HepG2 (cell line): ENCODE measurements around the gene TRPV6. TPM values are rescaled to one million over a fixed set of nuclear protein-coding genes. Genes with fewer than 3 reads are reported as not detected.

ENCODE experiments used
- ATAC-seq: fragments of 200-7000 bp; cut with Tn5 transposase; 3 replicates; pipeline ENCODE4 v1.9.1; 2020; ENCODE audit warnings: mild to moderate bottlenecking, moderate library complexity
- BruUV-seq: library from RNA; stranded (reverse); fragments of 400-500 nt; replicated peaks from 2 replicates; lab custom pipeline; 2021; lab: Mats Ljungman, UMichigan
- CTCF ChIA-PET: fragments of 300-600 bp; formaldehyde crosslinking; extraction: SDS; loops from one replicate; lab custom pipeline; 2021; ENCODE audit warnings: low total read pairs, inconsistent platforms, low intra/inter-chr PET ratio; lab: Yijun Ruan, JAX
- POLR2A ChIA-PET: fragments of 350-600 bp; sonication (Branson Sonifier 250); formaldehyde crosslinking; loops from one replicate; lab custom pipeline; 2020; ENCODE audit warnings: antibody characterized with exemption, inconsistent platforms; lab: Yijun Ruan, JAX
- DNase-seq: peaks from one replicate; pipeline ENCODE4 v3.0.0-alpha.2; 2015; ENCODE audit warnings: low spot score
- FAIRE-seq: peaks from 3 replicates; lab custom pipeline; 2011; peaks lifted over from hg19 to GRCh38; lab: Jason Lieb, UNC
- H2AFZ ChIP-seq: one replicate; pipeline ENCODE4 v1.6.1; 2011; ENCODE audit warnings: low read length, inconsistent platforms
- H3K27ac ChIP-seq: fragments of 300-600 bp; 3 replicates; pipeline ENCODE4 v1.8.0; 2011; ENCODE audit warnings: mixed run types, mild to moderate bottlenecking, mixed read lengths, low read length, inconsistent platforms; ENCODE audit not compliant: insufficient read depth; ENCODE audit errors: extremely low read length
- H3K27me3 ChIP-seq, 2 experiments: fragments of 200-600 bp in 1 of 2; 2 replicates in 1 of 2; 3 replicates in 1 of 2; pipeline versions ENCODE4 v1.6.0 to v1.8.0; 2011; ENCODE audit warnings: low read length in 2 of 2, mild to moderate bottlenecking in 2 of 2, moderate library complexity in 2 of 2, inconsistent platforms in 1 of 2; ENCODE audit not compliant: insufficient read depth in 2 of 2, control insufficient read depth in 1 of 2
- H3K36me3 ChIP-seq, 2 experiments: fragments of 200-600 bp in 1 of 2; replicated peaks in 1 of 2; 2 replicates in 1 of 2; 3 replicates in 1 of 2; pipeline versions ENCODE4 v1.5.1 to v1.8.0; 2011; ENCODE audit warnings: low read length in 2 of 2, inconsistent platforms in 1 of 2; ENCODE audit not compliant: insufficient read depth in 2 of 2, control insufficient read depth in 1 of 2
- H3K4me1 ChIP-seq: 2 replicates; pipeline ENCODE4 v1.5.1; 2012; ENCODE audit warnings: low read length, inconsistent platforms; ENCODE audit not compliant: insufficient read depth
- H3K4me2 ChIP-seq: 2 replicates; pipeline ENCODE4 v1.6.0; 2011; ENCODE audit warnings: low read depth, low read length, inconsistent platforms
- H3K4me3 ChIP-seq, 3 experiments: fragments of 200-600 bp in 1 of 3; sonication (generic), shearing (Covaris generic) in 1 of 3; replicated peaks in 1 of 3; 2 replicates each; pipeline ENCODE4 v1.5.1; 2011 to 2016; ENCODE audit warnings: low read length in 3 of 3, inconsistent platforms in 2 of 3, low read depth in 2 of 3, mild to moderate bottlenecking in 2 of 3, control low read depth in 1 of 3, mixed read lengths in 1 of 3; ENCODE audit not compliant: insufficient read depth in 1 of 3
- H3K79me2 ChIP-seq: one replicate; pipeline ENCODE4 v1.6.1; 2011; ENCODE audit warnings: low read length, inconsistent platforms; ENCODE audit not compliant: insufficient read depth
- H3K9ac ChIP-seq: 2 replicates; pipeline ENCODE4 v1.6.0; 2011; ENCODE audit warnings: mild to moderate bottlenecking, low read depth, low read length, inconsistent platforms; ENCODE audit not compliant: insufficient read depth
- H3K9me3 ChIP-seq: 2 replicates; pipeline ENCODE4 v1.5.1; 2012; ENCODE audit warnings: mild to moderate bottlenecking, low read length
- H4K20me1 ChIP-seq: 2 replicates; pipeline ENCODE4 v1.6.0; 2011; ENCODE audit warnings: inconsistent platforms, mild to moderate bottlenecking, low read length, moderate library complexity; ENCODE audit not compliant: insufficient read depth
- GRHL1 ChIP-seq: sonication (generic); formaldehyde crosslinking; conservative IDR thresholded peaks from 2 replicates; pipeline ENCODE4 v1.8.0; 2022; ENCODE audit warnings: missing genetic modification reagents
- HOXA7 ChIP-seq: sonication (generic); formaldehyde crosslinking; IDR thresholded peaks from 2 replicates; pipeline ENCODE4 v1.8.1; 2022; ENCODE audit warnings: mild to moderate bottlenecking, missing genetic modification reagents, moderate library complexity
- MBNL3 ChIP-seq: fragments of 250-450 bp; sonication (Bioruptor Pico); conservative IDR thresholded peaks from 2 replicates; pipeline ENCODE4 v1.8.0; 2022; ENCODE audit warnings: mild to moderate bottlenecking, inconsistent platforms
- NBN ChIP-seq: fragments of 450-650 bp; conservative IDR thresholded peaks from 2 replicates; pipeline ENCODE4 v1.6.1; 2017
- NFE2L1 ChIP-seq: sonication (generic); formaldehyde crosslinking; IDR thresholded peaks from 2 replicates; pipeline ENCODE4 v1.4.0; 2020; ENCODE audit warnings: missing genetic modification reagents, mild to moderate bottlenecking, borderline replicate concordance
- PITX1 ChIP-seq: sonication (generic); formaldehyde crosslinking; IDR thresholded peaks from 2 replicates; pipeline ENCODE4 v1.5.1; 2020; ENCODE audit warnings: mild to moderate bottlenecking, missing genetic modification reagents
- SRY ChIP-seq: sonication (generic); formaldehyde crosslinking; IDR thresholded peaks from 2 replicates; pipeline ENCODE4 v1.8.0; 2022; ENCODE audit warnings: mild to moderate bottlenecking, missing genetic modification reagents
- TEAD3 ChIP-seq: optimal IDR thresholded peaks from 2 replicates; pipeline ENCODE3; 2016; ENCODE audit warnings: borderline replicate concordance
- ZKSCAN1 ChIP-seq: fragments of 150-350 bp; IDR thresholded peaks from 2 replicates; pipeline ENCODE4 v1.6.1; 2014; ENCODE audit warnings: low read length
- ZKSCAN8 ChIP-seq: IDR thresholded peaks from 2 replicates; pipeline ENCODE4 v1.6.1; 2016; ENCODE audit warnings: borderline replicate concordance, missing genetic modification reagents, missing compliant biosample characterization
- ZMYM3 ChIP-seq: sonication (generic); formaldehyde crosslinking; IDR thresholded peaks from 2 replicates; pipeline ENCODE4 v1.5.1; 2020; ENCODE audit warnings: mild to moderate bottlenecking, missing genetic modification reagents
- ZNF143 ChIP-seq: sonication (generic); formaldehyde crosslinking; IDR thresholded peaks from 2 replicates; pipeline ENCODE4 v1.4.0; 2020; ENCODE audit warnings: missing genetic modification reagents
- ZNF230 ChIP-seq: sonication (generic); formaldehyde crosslinking; IDR thresholded peaks from 2 replicates; pipeline ENCODE4 v1.4.0; 2020; ENCODE audit warnings: mild to moderate bottlenecking, missing genetic modification reagents
- ZNF367 ChIP-seq: sonication (generic); formaldehyde crosslinking; IDR thresholded peaks from 2 replicates; pipeline ENCODE4 v1.4.0; 2020; ENCODE audit warnings: missing genetic modification reagents, borderline replicate concordance
- ZNF468 ChIP-seq: sonication (generic); formaldehyde crosslinking; IDR thresholded peaks from 2 replicates; pipeline ENCODE4 v1.8.0; 2022; ENCODE audit warnings: mild to moderate bottlenecking, moderate library complexity, missing genetic modification reagents
- WGBS: methylation state at CpG from one replicate; pipeline ENCODE4 v1.1.6; 2017; ENCODE audit warnings: low lambda C conversion rate; 5-methylcytosine and 5-hydroxymethylcytosine counted together
- in situ Hi-C: cut with HindIII; loops from 2 replicates; pipeline ENCODE4 v1.10.0; 2017; ENCODE audit warnings: low pct_unique_long_range_greater_than_20kb; ENCODE audit not compliant: extremely low pct_ligation_motif_present
- intact Hi-C: fragments of 100-400 bp; cut with micrococcal nuclease; formaldehyde crosslinking; loops from one replicate; pipeline ENCODE4 v1.10.0; 2022; ENCODE audit not compliant: unreplicated experiment
- polyA plus RNA-seq, 8 experiments: library from polyadenylated mRNA; depleted of rRNA in 3 of 8; stranded (reverse) in 7 of 8; unstranded in 1 of 8; fragments of >200 nt; fragmentation: Illumina TruSeq in 4 of 8; extraction: Trizol in 4 of 8; gene quantifications; 2 replicates each; pipeline versions ENCODE4 v1.2.1 to v1.2.3, GENCODE V29; 2011 to 2016; ENCODE audit warnings: low read depth in 4 of 8, missing spikeins in 1 of 8, mixed read lengths in 1 of 8; ENCODE audit not compliant: insufficient read depth in 1 of 8
- total RNA-seq, 5 experiments: library from RNA; depleted of rRNA; stranded (reverse); fragments of >200 nt; fragmentation: Illumina TruSeq; extraction: Trizol; gene quantifications; 2 replicates each; pipeline ENCODE4 v1.2.3, GENCODE V29; 2016; ENCODE audit warnings: low read depth in 1 of 5

Gene TRPV6
- total and polyA plus RNA-seq, 2 of the 13 experiments (the other 11 are each of a cell fraction or from before 2014, with no cell fraction given) = not detected

GRCh38 chr7:142868188-142868985 is 17.2 kb downstream of the TRPV6 start:
- ATAC-seq = peak; percentile 7; the same call in 1 of the 3 replicates

More at GRCh38 chr7:142868188-142868985, 17.2 kb downstream of the TRPV6 start:
- DNase-seq (no peak), FAIRE-seq (no peak)
- TF ChIP-seq MBNL3 (CRISPR knock-in tag) (no peak), ZNF468 (no peak), ZNF230 (CRISPR knock-in tag) (no peak), HOXA7 (CRISPR knock-in tag) (no peak), NFE2L1 (CRISPR knock-in tag) (no peak), ZKSCAN1 (no peak), ZNF143 (CRISPR knock-in tag) (no peak), ZMYM3 (CRISPR knock-in tag) (no peak), TEAD3 (CRISPR knock-in tag) (no peak), PITX1 (CRISPR knock-in tag) (no peak), SRY (CRISPR knock-in tag) (no peak), NBN (no peak), ZNF367 (CRISPR knock-in tag) (no peak), GRHL1 (CRISPR knock-in tag) (no peak), ZKSCAN8 (CRISPR knock-in tag) (no peak)
- BruUV-seq = no TSS peak
- Histone ChIP-seq H3K4me2 (no peak overlapping the region), H3K79me2 (no peaks in the 10 kb centered on the region), H4K20me1 (no peaks in the 10 kb centered on the region), H3K9ac (no peak overlapping the region), H2AFZ (no peak overlapping the region), H3K4me3 (no peak overlapping the region), H3K4me1 (no peaks in the 10 kb centered on the region), H3K9me3 (no peaks in the 10 kb centered on the region), H3K27me3 (peaks cover 8 to 41% of the 10 kb centered on the region in 2 experiments; a peak in 4 of 5 replicates), H3K36me3 (no peaks in the 10 kb centered on the region), H3K27ac (no peak overlapping the region)
- CTCF ChIA-PET = no interaction called here
- intact Hi-C loops = no loop called here
- 30% methylated on average over 5 of the region's 31 CpGs for WGBS
- in situ Hi-C loops = no loop called here
- POLR2A ChIA-PET = no interaction called here
